ENCODE measurements around the gene MTTP. TPM values are rescaled to one million over a fixed set of nuclear protein-coding genes. Genes with fewer than 3 reads are reported as not detected.

The MTTP gene
- total RNA-seq, 1 donor from 2014 or later, result under 0.01 TPM

GRCh38 chr4:99649208-99649607 lies 74.6 kb downstream of the MTTP start:
- FAIRE-seq (no peak), DNase-seq (ENCODE audit: low read depth) (no peak)
- no peaks in the 10 kb centered on the region for H3K36me3 ChIP-seq (ENCODE audit: control insufficient read depth, insufficient read depth, low read length)
- H3K27me3 ChIP-seq (ENCODE audit: control insufficient read depth, insufficient read depth, low read length), result peaks cover 7% of the 10 kb centered on the region
- no peak for TF ChIP-seq CTCF (IDR thresholded peaks at IDR 0.05; ENCODE audit: insufficient read depth, low read length, severe bottlenecking)
- H3K4me3 ChIP-seq (ENCODE audit: low read depth, low read length), result no peak overlapping the region

GRCh38 chr4:99649778-99650177 lies 75.2 kb downstream of the MTTP start:
- no peak for FAIRE-seq

GRCh38 chr4:99651016-99651769 lies 76.6 kb downstream of the MTTP start:
- peaks cover 7% of the 10 kb centered on the region for H3K27me3 ChIP-seq (ENCODE audit: control insufficient read depth, insufficient read depth, low read length)
- DNase-seq (ENCODE audit: low read depth) (no peak), FAIRE-seq (no peak)
- no peak for TF ChIP-seq CTCF (IDR thresholded peaks at IDR 0.05; ENCODE audit: insufficient read depth, low read length, severe bottlenecking)
- H3K36me3 ChIP-seq (ENCODE audit: control insufficient read depth, insufficient read depth, low read length), result no peaks in the 10 kb centered on the region
- H3K4me3 ChIP-seq (ENCODE audit: low read depth, low read length), result no peak overlapping the region

More at GRCh38 chr4:99649778-99650177, 75.2 kb downstream of the MTTP start:
- Histone ChIP-seq H3K36me3 (ENCODE audit: control insufficient read depth, insufficient read depth, low read length) (no peaks in the 10 kb centered on the region), H3K4me3 (ENCODE audit: low read depth, low read length) (no peak overlapping the region), H3K27me3 (ENCODE audit: control insufficient read depth, insufficient read depth, low read length) (peaks cover 7% of the 10 kb centered on the region)
- TF ChIP-seq CTCF (IDR thresholded peaks at IDR 0.05; ENCODE audit: insufficient read depth, low read length, severe bottlenecking), result no peak
- no peak for DNase-seq (ENCODE audit: low read depth)

- no peak for TF ChIP-seq CTCF (IDR thresholded peaks at IDR 0.05; ENCODE audit: insufficient read depth, low read length, severe bottlenecking)
- peaks cover 7% of the 10 kb centered on the region for H3K27me3 ChIP-seq (ENCODE audit: control insufficient read depth, insufficient read depth, low read length)
- FAIRE-seq, result no peak
These were observed 77.3 kb downstream of the MTTP start for GRCh38 chr4:99651811-99652485.

GRCh38 chr4:99652596-99653436 lies 78.2 kb downstream of the MTTP start:
- Histone ChIP-seq H3K27me3 (ENCODE audit: control insufficient read depth, insufficient read depth, low read length) (peaks cover 7% of the 10 kb centered on the region), H3K36me3 (ENCODE audit: control insufficient read depth, insufficient read depth, low read length) (no peaks in the 10 kb centered on the region), H3K4me3 (ENCODE audit: low read depth, low read length) (no peak overlapping the region)
- FAIRE-seq, result peak; percentile 7
- no peak for DNase-seq (ENCODE audit: low read depth)
- TF ChIP-seq CTCF (IDR thresholded peaks at IDR 0.05; ENCODE audit: insufficient read depth, low read length, severe bottlenecking), result no peak

More at GRCh38 chr4:99651811-99652485, 77.3 kb downstream of the MTTP start:
- Histone ChIP-seq H3K4me3 (ENCODE audit: low read depth, low read length) (no peak overlapping the region), H3K36me3 (ENCODE audit: control insufficient read depth, insufficient read depth, low read length) (no peaks in the 10 kb centered on the region)
- DNase-seq (ENCODE audit: low read depth), result no peak
